Keratinocyte (primary cell): Measurements from ENCODE around the gene RAB3GAP2.

Experiments
- CTCF ChIP-seq, 3 experiments: IDR thresholded peaks in 1 of 3; conservative IDR thresholded peaks in 1 of 3; optimal IDR thresholded peaks in 1 of 3; 2 replicates in 2 of 3; 3 replicates in 1 of 3; pipeline versions ENCODE3 to v1.5.1; 2011; ENCODE audit warnings: low read length in 3 of 3, mild to moderate bottlenecking in 3 of 3, moderate library complexity in 2 of 3, control low read depth in 1 of 3, inconsistent platforms in 1 of 3; ENCODE audit not compliant: insufficient read depth in 2 of 3; ENCODE audit errors: extremely low read depth in 1 of 3
- EZH2 ChIP-seq: IDR thresholded peaks from one replicate; pipeline ENCODE4 v1.6.1; 2012; ENCODE audit warnings: inconsistent platforms, mild to moderate bottlenecking, low read length, moderate library complexity

GRCh38 chr1:220278991-220279390 lies 6.7 kb upstream of the RAB3GAP2 start:
- TF ChIP-seq CTCF (optimal IDR thresholded peaks at IDR 0.05 in 1 of 3, IDR thresholded peaks at IDR 0.05 in 1 of 3, conservative IDR thresholded peaks at IDR 0.05 in 1 of 3; ENCODE audit: extremely low read depth in 1 of 3, insufficient read depth in 2 of 3, low read length in 3 of 3) (no peak), EZH2 (no peak)
